Measurements from ENCODE around the gene SRRM4. TPM values are rescaled to one million over a fixed set of nuclear protein-coding genes. Genes with fewer than 3 reads are reported as not detected.

SRRM4 gene
- total and polyA plus RNA-seq, 10 of the 15 experiments (the other 5 are each of a cell fraction or from before 2014, with no cell fraction given) = under 0.01 to 0.01 TPM; not detected in 8

DNA sequence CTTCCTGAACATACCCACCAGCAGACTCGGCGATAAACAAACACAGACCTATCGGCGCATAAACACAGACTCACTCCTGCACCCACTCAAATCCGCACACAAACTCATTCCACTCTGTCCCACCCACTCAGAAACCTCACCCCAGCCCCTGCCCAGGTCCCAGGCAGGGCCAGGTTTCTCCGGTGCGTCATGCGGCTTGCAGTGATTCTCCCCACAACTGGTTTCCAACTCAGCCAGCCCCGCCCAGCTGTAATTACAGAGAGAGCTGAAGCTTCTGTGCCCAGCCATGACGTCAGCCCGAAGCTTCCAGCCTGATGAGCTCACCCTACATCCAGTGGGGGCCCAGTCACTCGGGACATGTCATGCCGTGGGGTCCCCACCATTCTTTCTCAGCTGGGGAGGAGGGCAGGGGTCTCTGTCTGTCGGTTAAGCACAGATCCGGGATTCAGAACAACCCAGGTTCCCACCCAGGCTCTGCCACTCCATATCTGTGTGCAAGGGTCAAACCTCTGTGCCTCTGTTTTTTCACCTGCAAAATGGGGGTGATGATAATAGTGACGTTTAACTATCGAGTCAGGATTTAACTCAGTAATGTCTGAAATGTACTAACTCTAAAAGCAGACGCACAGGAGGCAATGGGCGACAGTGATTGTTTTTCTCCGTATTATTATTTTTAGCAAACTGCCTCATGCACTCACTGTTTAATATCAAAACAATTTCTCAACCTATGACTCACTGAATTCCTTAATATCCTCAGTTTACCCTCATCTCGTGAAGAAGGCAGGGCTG lies 195.1 kb downstream of the SRRM4 start (continued):
- TF ChIP-seq RELB (IDR thresholded peaks at IDR 0.05; ENCODE audit: low read depth) (no peak), CBX3 (IDR thresholded peaks at IDR 0.05; ENCODE audit: borderline replicate concordance, low read depth) (no peak), SREBF2 (IDR thresholded peaks at IDR 0.05; ENCODE audit: low read length) (no peak)

GRCh38 chr12:119177056-119177325 lies 195.7 kb downstream of the SRRM4 start:
- SMC1A ChIA-PET (ENCODE audit: uncharacterized antibody, unreplicated experiment) = no interaction called here
- Histone ChIP-seq H3K4me1 (ENCODE audit: control insufficient read depth, insufficient read depth, low read length) (no peaks in the 10 kb centered on the region), H3K4me3 (no peak overlapping the region), H4K20me1 (ENCODE audit: control insufficient read depth, insufficient read depth) (no peaks in the 10 kb centered on the region), H3K27ac (ENCODE audit: control insufficient read depth, insufficient read depth) (no peak overlapping the region), H3K4me2 (ENCODE audit: control insufficient read depth, insufficient read depth) (no peak overlapping the region), H2AFZ (ENCODE audit: control insufficient read depth, low read depth, low read length) (no peak overlapping the region), H3K79me2 (ENCODE audit: control insufficient read depth, insufficient read depth, low read length) (no peaks in the 10 kb centered on the region), H3K9me3 (replicated peaks; ENCODE audit: control insufficient read depth, insufficient read depth, low read length) (no peaks in the 10 kb centered on the region), H3K9ac (ENCODE audit: control insufficient read depth, insufficient read depth, low read length) (no peak overlapping the region), H3K36me3 (ENCODE audit: control insufficient read depth in 2 of 2, insufficient read depth in 2 of 2, low read length in 1 of 2) (no peaks in the 10 kb centered on the region), H3K27me3 (replicated peaks in 1 of 2; ENCODE audit: control insufficient read depth in 2 of 2, insufficient read depth in 2 of 2, low read length in 1 of 2) (peaks cover 0 to 3% of the 10 kb centered on the region in 2 experiments; a peak in 1 of 4 replicates)
- FAIRE-seq = no peak
- no TSS peak for BruUV-seq (replicated peaks)
- intact Hi-C loops (cut with micrococcal nuclease; ENCODE audit: unreplicated experiment) (no loop called here), in situ Hi-C loops (cut with MboI) (no loop called here)
- ATAC-seq = no peak
- CTCF ChIA-PET = no interaction called here
- DNase-seq (ENCODE audit: low read depth, low spot score) = no peak
- POLR2A ChIA-PET = no interaction called here
- RAD21 ChIA-PET (ENCODE audit: unreplicated experiment) = no interaction called here
- WGBS (ENCODE audit: insufficient coverage, insufficient replicate concordance, low lambda C conversion rate, missing lambda C conversion rate) = 29% methylated on average over 4 of the region's 4 CpGs
- TF ChIP-seq ZBTB40 (IDR thresholded peaks at IDR 0.05; ENCODE audit: borderline replicate concordance) (no peak), TAF1 (IDR thresholded peaks at IDR 0.05; ENCODE audit: borderline replicate concordance, low read depth, low read length) (no peak), RAD51 (IDR thresholded peaks at IDR 0.05) (no peak), HDAC2 (IDR thresholded peaks at IDR 0.05) (no peak), ATF3 (IDR thresholded peaks at IDR 0.05; ENCODE audit: borderline replicate concordance, extremely low read depth, low read depth, low read length) (no peak), RELB (IDR thresholded peaks at IDR 0.05; ENCODE audit: low read depth) (no peak), CBX5 (IDR thresholded peaks at IDR 0.05; ENCODE audit: low read depth) (no peak), POLR2A (IDR thresholded peaks at IDR 0.05; ENCODE audit: low read depth, low read length) (no peak), ZNF274 (IDR thresholded peaks at IDR 0.05; ENCODE audit: insufficient read depth, insufficient read length) (no peak), SUPT20H (IDR thresholded peaks at IDR 0.05; ENCODE audit: borderline replicate concordance, control insufficient read depth, low read depth, low read length) (no peak), RAD21 (IDR thresholded peaks at IDR 0.05; ENCODE audit: insufficient read depth, low read depth, low read length) (no peak), SMARCA5 (IDR thresholded peaks at IDR 0.05) (no peak), RFX5 (IDR thresholded peaks at IDR 0.05; ENCODE audit: low read depth, low read length) (no peak), CHD1 (IDR thresholded peaks at IDR 0.05; ENCODE audit: low read depth, low read length) (no peak), RCOR1 (conservative IDR thresholded peaks at IDR 0.05; ENCODE audit: low read depth, low read length) (no peak)
